ENCODE data around the gene SLC37A3.

Gene SLC37A3

GRCh38 chr7:140300243-140301136 lies 97.8 kb downstream of the SLC37A3 start:
- Histone ChIP-seq H3K9me3 (ENCODE audit: control insufficient read depth, low read depth, low read length) (no peaks in the 10 kb centered on the region), H3K27ac (ENCODE audit: low read length) (no peak overlapping the region), H3K4me3 (ENCODE audit: low read length) (no peak overlapping the region), H3K4me1 (ENCODE audit: control insufficient read depth, low read depth, low read length) (no peaks in the 10 kb centered on the region), H3K27me3 (ENCODE audit: control insufficient read depth, insufficient read depth, low read length) (no peaks in the 10 kb centered on the region), H3K36me3 (ENCODE audit: control insufficient read depth, low read depth, low read length) (no peaks in the 10 kb centered on the region), H3K9ac (ENCODE audit: low read length) (no peak overlapping the region)

DNA sequence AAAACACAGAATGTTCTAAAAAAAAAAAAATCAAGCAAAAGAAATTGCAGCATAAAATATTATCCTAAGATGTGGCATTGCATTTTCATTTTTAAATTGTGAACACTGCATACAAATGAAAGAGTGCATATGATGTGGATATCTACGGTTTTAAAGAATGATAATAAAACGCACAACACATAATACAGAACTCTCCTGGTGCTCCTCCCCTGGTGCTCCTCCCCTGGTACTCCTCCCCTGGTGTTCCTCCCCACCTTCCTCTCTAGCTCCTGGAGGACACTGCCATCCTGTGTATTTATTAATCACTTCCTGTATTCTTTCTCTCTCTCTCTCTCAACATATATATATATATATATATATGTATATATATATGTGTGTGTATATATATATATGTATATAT lies 100.1 kb downstream of the SLC37A3 start:
- H3K9me3 ChIP-seq (ENCODE audit: control insufficient read depth, low read depth, low read length), result no peaks in the 10 kb centered on the region
- H3K4me3 ChIP-seq (ENCODE audit: low read length), result no peak overlapping the region
- no peaks in the 10 kb centered on the region for H3K36me3 ChIP-seq (ENCODE audit: control insufficient read depth, low read depth, low read length)
- no peaks in the 10 kb centered on the region for H3K27me3 ChIP-seq (ENCODE audit: control insufficient read depth, insufficient read depth, low read length)
- H3K27ac ChIP-seq (ENCODE audit: low read length), result no peak overlapping the region
- no peak overlapping the region for H3K9ac ChIP-seq (ENCODE audit: low read length)
- H3K4me1 ChIP-seq (ENCODE audit: control insufficient read depth, low read depth, low read length), result no peaks in the 10 kb centered on the region

GRCh38 chr7:140297192-140297591 lies 101.1 kb downstream of the SLC37A3 start:
- Histone ChIP-seq H3K27ac (ENCODE audit: low read length) (no peak overlapping the region), H3K4me1 (ENCODE audit: control insufficient read depth, low read depth, low read length) (no peaks in the 10 kb centered on the region), H3K4me3 (ENCODE audit: low read length) (no peak overlapping the region), H3K9ac (ENCODE audit: low read length) (no peak overlapping the region), H3K27me3 (ENCODE audit: control insufficient read depth, insufficient read depth, low read length) (no peaks in the 10 kb centered on the region), H3K9me3 (ENCODE audit: control insufficient read depth, low read depth, low read length) (no peaks in the 10 kb centered on the region), H3K36me3 (ENCODE audit: control insufficient read depth, low read depth, low read length) (no peaks in the 10 kb centered on the region)

DNA sequence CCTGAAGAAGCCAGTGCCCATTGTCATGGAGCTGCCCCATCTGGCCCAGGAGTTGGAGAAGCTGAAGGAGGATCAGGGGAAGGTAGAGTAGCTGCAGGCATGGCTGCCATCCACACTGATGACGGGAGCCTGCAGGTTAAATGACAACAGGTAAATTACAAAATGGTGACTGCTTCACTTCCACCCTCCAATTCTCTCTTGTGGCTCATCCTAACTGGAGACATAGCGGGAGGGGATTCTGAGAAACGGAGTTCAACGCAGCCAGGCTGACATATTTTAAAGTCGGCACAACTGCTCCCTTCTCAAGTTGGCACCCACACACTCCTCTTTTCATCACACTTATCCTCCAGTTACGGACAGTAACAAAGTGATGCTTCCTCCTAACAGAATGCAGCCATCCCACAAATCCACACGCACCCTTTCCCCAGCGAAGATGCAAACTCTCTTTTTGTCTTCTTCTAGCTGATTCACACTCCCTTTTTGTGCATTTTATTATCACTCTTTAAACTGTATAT lies 103.0 kb downstream of the SLC37A3 start:
- no peak overlapping the region for H3K4me3 ChIP-seq (ENCODE audit: low read length)
- no peak overlapping the region for H3K9ac ChIP-seq (ENCODE audit: low read length)
- H3K27me3 ChIP-seq (ENCODE audit: control insufficient read depth, insufficient read depth, low read length), result no peaks in the 10 kb centered on the region
- no peaks in the 10 kb centered on the region for H3K9me3 ChIP-seq (ENCODE audit: control insufficient read depth, low read depth, low read length)
- no peaks in the 10 kb centered on the region for H3K4me1 ChIP-seq (ENCODE audit: control insufficient read depth, low read depth, low read length)
- H3K27ac ChIP-seq (ENCODE audit: low read length), result no peak overlapping the region
- H3K36me3 ChIP-seq (ENCODE audit: control insufficient read depth, low read depth, low read length), result no peaks in the 10 kb centered on the region

GRCh38 chr7:140294454-140294853 lies 103.9 kb downstream of the SLC37A3 start:
- Histone ChIP-seq H3K4me3 (ENCODE audit: low read length) (no peak overlapping the region), H3K4me1 (ENCODE audit: control insufficient read depth, low read depth, low read length) (no peaks in the 10 kb centered on the region), H3K27ac (ENCODE audit: low read length) (no peak overlapping the region), H3K9me3 (ENCODE audit: control insufficient read depth, low read depth, low read length) (no peaks in the 10 kb centered on the region), H3K27me3 (ENCODE audit: control insufficient read depth, insufficient read depth, low read length) (no peaks in the 10 kb centered on the region), H3K36me3 (ENCODE audit: control insufficient read depth, low read depth, low read length) (no peaks in the 10 kb centered on the region), H3K9ac (ENCODE audit: low read length) (no peak overlapping the region)

DNA sequence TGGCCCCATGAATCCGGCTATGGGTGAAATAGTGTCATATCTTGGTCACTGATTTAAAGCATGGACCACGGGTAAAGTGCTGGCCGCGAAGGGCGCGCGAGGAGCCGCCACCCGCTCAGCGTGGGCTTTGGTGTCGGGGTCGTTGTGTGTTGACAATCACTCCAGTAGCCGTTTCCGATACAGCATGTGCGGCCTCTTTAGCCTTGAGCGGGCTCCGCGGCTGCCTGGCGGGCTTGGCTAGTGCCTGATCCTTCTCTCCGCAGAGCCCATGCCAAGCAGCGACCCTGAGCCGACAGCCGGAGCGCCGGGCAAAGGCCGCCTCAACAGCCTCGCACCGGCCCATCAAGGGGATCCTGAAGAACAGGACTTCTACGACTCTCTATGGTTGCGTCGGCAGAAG lies 105.9 kb downstream of the SLC37A3 start:
- no peak overlapping the region for H3K4me3 ChIP-seq (ENCODE audit: low read length)
- no peaks in the 10 kb centered on the region for H3K4me1 ChIP-seq (ENCODE audit: control insufficient read depth, low read depth, low read length)
- no peak overlapping the region for H3K9ac ChIP-seq (ENCODE audit: low read length)
- H3K36me3 ChIP-seq (ENCODE audit: control insufficient read depth, low read depth, low read length), result no peaks in the 10 kb centered on the region
- H3K27ac ChIP-seq (ENCODE audit: low read length), result no peak overlapping the region
- no peaks in the 10 kb centered on the region for H3K27me3 ChIP-seq (ENCODE audit: control insufficient read depth, insufficient read depth, low read length)
- no peaks in the 10 kb centered on the region for H3K9me3 ChIP-seq (ENCODE audit: control insufficient read depth, low read depth, low read length)

- Histone ChIP-seq H3K4me1 (ENCODE audit: control insufficient read depth, low read depth, low read length) (no peaks in the 10 kb centered on the region), H3K9me3 (ENCODE audit: control insufficient read depth, low read depth, low read length) (no peaks in the 10 kb centered on the region), H3K9ac (ENCODE audit: low read length) (no peak overlapping the region), H3K36me3 (ENCODE audit: control insufficient read depth, low read depth, low read length) (no peaks in the 10 kb centered on the region), H3K27ac (ENCODE audit: low read length) (no peak overlapping the region), H3K4me3 (ENCODE audit: low read length) (no peak overlapping the region), H3K27me3 (ENCODE audit: control insufficient read depth, insufficient read depth, low read length) (no peaks in the 10 kb centered on the region)
These were observed 108.5 kb downstream of the SLC37A3 start for GRCh38 chr7:140289804-140290203.

GRCh38 chr7:140287988-140288387 lies 110.3 kb downstream of the SLC37A3 start:
- no peaks in the 10 kb centered on the region for H3K9me3 ChIP-seq (ENCODE audit: control insufficient read depth, low read depth, low read length)
- no peak overlapping the region for H3K4me3 ChIP-seq (ENCODE audit: low read length)
- no peak overlapping the region for H3K9ac ChIP-seq (ENCODE audit: low read length)
- no peaks in the 10 kb centered on the region for H3K36me3 ChIP-seq (ENCODE audit: control insufficient read depth, low read depth, low read length)
- H3K27ac ChIP-seq (ENCODE audit: low read length), result no peak overlapping the region
- no peaks in the 10 kb centered on the region for H3K27me3 ChIP-seq (ENCODE audit: control insufficient read depth, insufficient read depth, low read length)
- H3K4me1 ChIP-seq (ENCODE audit: control insufficient read depth, low read depth, low read length), result no peaks in the 10 kb centered on the region

DNA sequence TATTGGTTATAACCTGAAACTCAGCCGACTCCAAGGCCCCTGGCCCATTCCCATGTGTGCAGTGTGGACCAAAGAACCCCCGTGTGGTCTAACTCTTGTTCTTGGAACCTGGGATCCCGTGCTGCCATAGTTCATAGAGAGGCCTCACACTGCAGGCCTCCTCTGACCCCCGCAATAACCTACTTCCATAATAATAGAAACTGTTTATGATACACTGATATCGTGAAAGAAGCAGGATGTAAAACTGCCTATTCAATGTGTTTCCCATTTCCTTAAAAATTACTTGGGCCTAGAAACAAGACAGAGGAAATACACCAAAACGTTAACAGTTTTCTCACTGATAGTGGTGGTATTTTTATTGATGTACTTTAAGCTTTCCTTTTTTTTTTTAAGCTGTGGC lies 112.4 kb downstream of the SLC37A3 start:
- H3K27me3 ChIP-seq (ENCODE audit: control insufficient read depth, insufficient read depth, low read length), result no peaks in the 10 kb centered on the region
- no peak overlapping the region for H3K9ac ChIP-seq (ENCODE audit: low read length)
- no peaks in the 10 kb centered on the region for H3K36me3 ChIP-seq (ENCODE audit: control insufficient read depth, low read depth, low read length)
- H3K4me3 ChIP-seq (ENCODE audit: low read length), result no peak overlapping the region
- H3K27ac ChIP-seq (ENCODE audit: low read length), result no peak overlapping the region
- H3K4me1 ChIP-seq (ENCODE audit: control insufficient read depth, low read depth, low read length), result no peaks in the 10 kb centered on the region
- no peaks in the 10 kb centered on the region for H3K9me3 ChIP-seq (ENCODE audit: control insufficient read depth, low read depth, low read length)

- Histone ChIP-seq H3K4me1 (ENCODE audit: control insufficient read depth, low read depth, low read length) (no peaks in the 10 kb centered on the region), H3K4me3 (ENCODE audit: low read length) (no peak overlapping the region), H3K27me3 (ENCODE audit: control insufficient read depth, insufficient read depth, low read length) (no peaks in the 10 kb centered on the region), H3K9me3 (ENCODE audit: control insufficient read depth, low read depth, low read length) (no peaks in the 10 kb centered on the region), H3K9ac (ENCODE audit: low read length) (no peak overlapping the region), H3K27ac (ENCODE audit: low read length) (no peak overlapping the region), H3K36me3 (ENCODE audit: control insufficient read depth, low read depth, low read length) (no peaks in the 10 kb centered on the region)
These were observed 114.3 kb downstream of the SLC37A3 start for GRCh38 chr7:140284062-140284461.

Data from iPS-18a (cell line).